HCT116 (cell line): ENCODE data around the gene RBMS1. TPM values are rescaled to one million over a fixed set of nuclear protein-coding genes. Genes with fewer than 3 reads are reported as not detected.

Experiments used
- ATAC-seq: fragments of 200-7000 bp; cut with Tn5 transposase; 2 replicates; pipeline ENCODE4 v1.9.1; 2020; ENCODE audit warnings: mild to moderate bottlenecking, moderate library complexity
- BruUV-seq: library from RNA; stranded (reverse); fragments of 400-500 nt; replicated peaks from 2 replicates; lab custom pipeline; 2021; lab: Mats Ljungman, UMichigan
- CTCF ChIA-PET: fragments of 300-600 bp; sonication (Branson Sonifier 250); formaldehyde crosslinking; loops from one replicate; lab custom pipeline; 2021; ENCODE audit warnings: antibody characterized with exemption; lab: Charles Lee
- POLR2A ChIA-PET: fragments of 300-600, 350-600 bp; sonication (Branson Sonifier 250); formaldehyde crosslinking; loops from one replicate; lab custom pipeline; 2021; ENCODE audit warnings: antibody characterized with exemption; lab: Charles Lee
- RAD21 ChIA-PET, 2 experiments: fragments of 300-600 bp; sonication (Branson Sonifier 250); formaldehyde crosslinking; loops; one replicate each; lab custom pipeline; 2023; ENCODE audit warnings: low total read pairs in 2 of 2; ENCODE audit not compliant: uncharacterized antibody in 2 of 2, unreplicated experiment in 2 of 2, low non-redundant PET in 1 of 2; lab: Charles Lee
- DNase-seq: peaks from one replicate; pipeline ENCODE4 v3.0.0-alpha.2; 2010; ENCODE audit warnings: low read depth, low spot score
- H2AFZ ChIP-seq: fragments of 200-600 bp; shearing (Covaris generic), sonication (generic); 2 replicates; pipeline ENCODE4 v1.6.1; 2017; ENCODE audit warnings: low read depth, mixed run types, mixed read lengths, antibody characterized with exemption, low read length; ENCODE audit not compliant: poor library complexity, severe bottlenecking
- H3K27ac ChIP-seq: 2 replicates; pipeline ENCODE4 v1.5.1; 2012; ENCODE audit warnings: low read depth, low read length
- H3K27me3 ChIP-seq: fragments of 200-600 bp; sonication (generic); 2 replicates; pipeline ENCODE4 v1.6.1; 2016; ENCODE audit warnings: mixed run types, low read length, mixed read lengths; ENCODE audit not compliant: insufficient read depth
- H3K36me3 ChIP-seq, 2 experiments: fragments of 200-500 bp in 1 of 2; fragments of 200-600 bp in 1 of 2; sonication (Bioruptor generic) in 1 of 2; sonication (generic) in 1 of 2; 2 replicates each; pipeline versions ENCODE4 v1.5.1 to v1.6.1; 2014 to 2016; ENCODE audit warnings: low read length in 2 of 2, inconsistent platforms in 1 of 2, mixed read lengths in 1 of 2, mixed run types in 1 of 2; ENCODE audit not compliant: insufficient read depth in 2 of 2, control insufficient read depth in 1 of 2
- H3K4me1 ChIP-seq, 2 experiments: fragments of 200-600 bp in 1 of 2; sonication (generic) in 1 of 2; 2 replicates each; pipeline versions ENCODE4 v1.5.1 to v1.6.1; 2012 to 2017; ENCODE audit warnings: low read length in 2 of 2, inconsistent platforms in 1 of 2, mild to moderate bottlenecking in 1 of 2, mixed read lengths in 1 of 2, mixed run types in 1 of 2, moderate library complexity in 1 of 2; ENCODE audit not compliant: insufficient read depth in 2 of 2, control insufficient read depth in 1 of 2
- H3K4me2 ChIP-seq: fragments of 200-600 bp; sonication (generic); 2 replicates; pipeline ENCODE4 v1.6.1; 2017; ENCODE audit warnings: mixed run types, low read length, mixed read lengths
- H3K4me3 ChIP-seq, 2 experiments: fragments of 200-600 bp in 1 of 2; sonication (generic) in 1 of 2; replicated peaks in 1 of 2; 2 replicates each; pipeline ENCODE4 v1.5.1; 2011 to 2016; ENCODE audit warnings: low read length in 2 of 2, control low read depth in 1 of 2, low read depth in 1 of 2, mild to moderate bottlenecking in 1 of 2, mixed read lengths in 1 of 2, mixed run types in 1 of 2
- H3K79me2 ChIP-seq: fragments of 200-600 bp; sonication (generic); 2 replicates; pipeline ENCODE4 v1.6.1; 2017; ENCODE audit warnings: mild to moderate bottlenecking, mixed run types, low read length, moderate library complexity, mixed read lengths; ENCODE audit not compliant: insufficient read depth
- H3K9ac ChIP-seq: fragments of 200-600 bp; sonication (generic); 2 replicates; pipeline ENCODE4 v1.6.1; 2016; ENCODE audit warnings: low read length, mixed read lengths
- H3K9me2 ChIP-seq: fragments of 200-600 bp; sonication (generic), shearing (Covaris generic); 2 replicates; pipeline ENCODE4 v1.6.1; 2017; ENCODE audit warnings: mixed run types, mild to moderate bottlenecking, moderate library complexity; ENCODE audit not compliant: insufficient read depth
- H3K9me3 ChIP-seq, 2 experiments: fragments of 200-500 bp in 1 of 2; fragments of 200-600 bp in 1 of 2; sonication (Bioruptor generic) in 1 of 2; sonication (generic) in 1 of 2; 2 replicates each; pipeline ENCODE4 v1.6.1; 2014 to 2017; ENCODE audit warnings: low read length in 2 of 2, mixed read lengths in 2 of 2, inconsistent platforms in 1 of 2, low read depth in 1 of 2, mild to moderate bottlenecking in 1 of 2, mixed run types in 1 of 2, moderate library complexity in 1 of 2; ENCODE audit not compliant: control insufficient read depth in 1 of 2, insufficient read depth in 1 of 2
- H4K20me1 ChIP-seq: fragments of 200-600 bp; sonication (generic), shearing (Covaris generic); 2 replicates; pipeline ENCODE4 v1.6.1; 2017; ENCODE audit warnings: mixed run types, mild to moderate bottlenecking, moderate library complexity; ENCODE audit not compliant: insufficient read depth
- CEBPB ChIP-seq: IDR thresholded peaks from 2 replicates; pipeline ENCODE4 v1.6.1; 2012; ENCODE audit warnings: low read depth
- SRF ChIP-seq: IDR thresholded peaks from 2 replicates; pipeline ENCODE4 v1.6.1; 2012; ENCODE audit warnings: low read depth
- ZNF274 ChIP-seq: fragments of 200-500 bp; sonication (Bioruptor generic); IDR thresholded peaks from 2 replicates; pipeline ENCODE4 v1.6.1; 2014; ENCODE audit warnings: mild to moderate bottlenecking, low read depth, low read length, inconsistent platforms
- intact Hi-C: fragments of 100-400 bp; cut with micrococcal nuclease; formaldehyde crosslinking; loops from 2 replicates; pipeline ENCODE4 v1.10.0; 2022
- total RNA-seq: library from RNA; stranded (reverse); gene quantifications from one replicate; pipeline ENCODE4 v1.2.1, GENCODE V29; 2021; ENCODE audit not compliant: unreplicated experiment
- TF ChIP-seq, protein P1 (sequence below): IDR thresholded peaks from 2 replicates; pipeline ENCODE4 v1.6.1; 2012; ENCODE audit warnings: low read depth
- TF ChIP-seq, protein P2 (sequence below): IDR thresholded peaks from 2 replicates; pipeline ENCODE4 v1.6.1; 2012

RBMS1 gene
- total RNA-seq, 1 experiment from 2014 or later: 17.6 TPM

DNA sequence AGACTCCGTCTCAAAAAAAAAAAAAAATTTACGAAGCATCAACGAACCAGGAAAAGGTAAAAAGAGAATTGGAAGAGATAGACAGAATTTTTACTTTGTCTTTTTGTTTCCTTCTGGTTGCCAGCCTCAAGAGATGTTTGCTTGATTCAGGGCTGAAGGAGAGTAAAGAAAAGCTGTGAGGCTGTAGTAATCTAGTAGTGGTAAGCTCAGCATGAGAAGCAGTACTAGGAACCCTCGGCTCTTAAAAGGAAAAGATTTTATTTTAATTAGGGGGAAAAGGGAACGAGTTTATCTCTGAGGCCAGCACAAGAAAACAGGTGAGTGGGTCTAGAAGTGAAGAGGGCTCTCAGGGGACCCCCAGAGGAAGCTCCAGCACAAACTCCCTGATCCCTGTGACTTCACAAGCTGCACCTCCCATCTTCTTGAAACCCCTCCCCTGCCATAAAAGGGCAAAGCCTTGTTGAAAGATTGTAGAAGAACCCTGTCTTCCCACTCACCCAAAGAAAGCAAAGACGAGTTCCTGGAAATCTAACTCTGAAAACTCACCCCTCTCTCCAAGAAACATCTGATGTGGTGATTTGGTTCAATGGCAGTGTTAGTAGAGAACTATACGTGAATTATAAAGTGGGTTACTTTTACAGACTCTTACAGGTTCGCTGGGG is 8.6 kb downstream of the RBMS1 start:
- no peak for ATAC-seq

DNA sequence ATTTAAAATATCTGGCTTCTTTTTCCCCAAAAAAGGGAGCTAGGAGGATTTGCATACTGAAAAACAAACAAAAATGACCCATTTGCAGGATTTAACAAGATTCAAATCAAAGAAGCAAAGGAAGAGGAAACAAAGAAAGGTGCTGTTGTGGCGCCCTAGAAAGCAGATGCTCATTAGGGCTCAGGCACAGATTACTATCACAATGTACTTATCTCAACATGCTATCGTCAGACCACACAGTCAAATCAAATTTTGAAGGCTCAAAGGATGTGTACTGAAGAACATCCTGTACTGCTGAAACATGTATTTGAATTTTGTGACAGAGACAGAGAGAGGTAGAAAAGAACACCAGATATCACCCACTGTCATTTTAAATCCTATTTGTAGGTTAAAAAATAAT is 10.9 kb downstream of the RBMS1 start:
- Histone ChIP-seq H3K4me2 (no peak overlapping the region), H3K27me3 (no peaks in the 10 kb centered on the region), H3K79me2 (no peaks in the 10 kb centered on the region), H3K9me3 (no peaks in the 10 kb centered on the region), H3K9me2 (no peaks in the 10 kb centered on the region), H3K9ac (no peak overlapping the region), H3K4me3 (no peak overlapping the region), H3K27ac (no peak overlapping the region), H3K4me1 (no peaks in the 10 kb centered on the region), H4K20me1 (no peaks in the 10 kb centered on the region), H2AFZ (no peak overlapping the region), H3K36me3 (no peaks in the 10 kb centered on the region)
- ATAC-seq: no peak
- POLR2A ChIA-PET: no interaction called here
- intact Hi-C loops: no loop called here
- CTCF ChIA-PET: no interaction called here
- RAD21 ChIA-PET: no interaction called here
- DNase-seq: no peak
- TF ChIP-seq, protein P1, sequence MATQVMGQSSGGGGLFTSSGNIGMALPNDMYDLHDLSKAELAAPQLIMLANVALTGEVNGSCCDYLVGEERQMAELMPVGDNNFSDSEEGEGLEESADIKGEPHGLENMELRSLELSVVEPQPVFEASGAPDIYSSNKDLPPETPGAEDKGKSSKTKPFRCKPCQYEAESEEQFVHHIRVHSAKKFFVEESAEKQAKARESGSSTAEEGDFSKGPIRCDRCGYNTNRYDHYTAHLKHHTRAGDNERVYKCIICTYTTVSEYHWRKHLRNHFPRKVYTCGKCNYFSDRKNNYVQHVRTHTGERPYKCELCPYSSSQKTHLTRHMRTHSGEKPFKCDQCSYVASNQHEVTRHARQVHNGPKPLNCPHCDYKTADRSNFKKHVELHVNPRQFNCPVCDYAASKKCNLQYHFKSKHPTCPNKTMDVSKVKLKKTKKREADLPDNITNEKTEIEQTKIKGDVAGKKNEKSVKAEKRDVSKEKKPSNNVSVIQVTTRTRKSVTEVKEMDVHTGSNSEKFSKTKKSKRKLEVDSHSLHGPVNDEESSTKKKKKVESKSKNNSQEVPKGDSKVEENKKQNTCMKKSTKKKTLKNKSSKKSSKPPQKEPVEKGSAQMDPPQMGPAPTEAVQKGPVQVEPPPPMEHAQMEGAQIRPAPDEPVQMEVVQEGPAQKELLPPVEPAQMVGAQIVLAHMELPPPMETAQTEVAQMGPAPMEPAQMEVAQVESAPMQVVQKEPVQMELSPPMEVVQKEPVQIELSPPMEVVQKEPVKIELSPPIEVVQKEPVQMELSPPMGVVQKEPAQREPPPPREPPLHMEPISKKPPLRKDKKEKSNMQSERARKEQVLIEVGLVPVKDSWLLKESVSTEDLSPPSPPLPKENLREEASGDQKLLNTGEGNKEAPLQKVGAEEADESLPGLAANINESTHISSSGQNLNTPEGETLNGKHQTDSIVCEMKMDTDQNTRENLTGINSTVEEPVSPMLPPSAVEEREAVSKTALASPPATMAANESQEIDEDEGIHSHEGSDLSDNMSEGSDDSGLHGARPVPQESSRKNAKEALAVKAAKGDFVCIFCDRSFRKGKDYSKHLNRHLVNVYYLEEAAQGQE: no peak
- no peak for TF ChIP-seq ZNF274
- no peak for TF ChIP-seq CEBPB
- BruUV-seq: no TSS peak

More for the DNA sequence above, 8.6 kb downstream of the RBMS1 start:
- ChIA-PET RAD21 (no interaction called here), CTCF (no interaction called here), POLR2A (no interaction called here)
- TF ChIP-seq, protein P2, sequence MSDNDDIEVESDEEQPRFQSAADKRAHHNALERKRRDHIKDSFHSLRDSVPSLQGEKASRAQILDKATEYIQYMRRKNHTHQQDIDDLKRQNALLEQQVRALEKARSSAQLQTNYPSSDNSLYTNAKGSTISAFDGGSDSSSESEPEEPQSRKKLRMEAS: no peak
- peak; percentile 45; the same call in 1 of the 2 replicates for TF ChIP-seq SRF
- BruUV-seq: no TSS peak
- H3K9ac ChIP-seq: no peak overlapping the region
- H3K4me1 ChIP-seq: no peaks in the 10 kb centered on the region
- no peaks in the 10 kb centered on the region for H3K9me3 ChIP-seq
- H3K79me2 ChIP-seq: no peaks in the 10 kb centered on the region; the same call in 1 of the 2 replicates
- intact Hi-C loops: no loop called here
- DNase-seq: no peak
- H3K36me3 ChIP-seq: no peaks in the 10 kb centered on the region
- H3K4me2 ChIP-seq: no peak overlapping the region
- H3K9me2 ChIP-seq: no peaks in the 10 kb centered on the region
- H3K27me3 ChIP-seq: no peaks in the 10 kb centered on the region
- no peak overlapping the region for H2AFZ ChIP-seq
- H3K27ac ChIP-seq: no peak overlapping the region
- no peaks in the 10 kb centered on the region for H4K20me1 ChIP-seq
- no peak overlapping the region for H3K4me3 ChIP-seq
